D721Med (cell line): ENCODE data around the gene TMEM132A.

Source experiments
- DNase-seq: peaks from one replicate; pipeline ENCODE4 v3.0.0; 2011; ENCODE audit warnings: low spot score; ENCODE audit not compliant: insufficient read length
- FAIRE-seq: peaks from 2 replicates; lab custom pipeline; 2011; peaks lifted over from hg19 to GRCh38; lab: Jason Lieb, UNC
- CTCF ChIP-seq: IDR thresholded peaks from 2 replicates; pipeline ENCODE4 v1.5.1; 2012; ENCODE audit warnings: mild to moderate bottlenecking, control low read depth; ENCODE audit not compliant: insufficient read depth; ENCODE audit errors: missing control alignments

Gene TMEM132A

GRCh38 chr11:60928563-60929001 is 4.3 kb downstream of the TMEM132A start:
- no peak for FAIRE-seq
- no peak for TF ChIP-seq CTCF
- no peak for DNase-seq

- FAIRE-seq (no peak), DNase-seq (no peak)
- no peak for TF ChIP-seq CTCF
Observed at GRCh38 chr11:60929764-60930163, 5.5 kb downstream of the TMEM132A start.

GRCh38 chr11:60930394-60930793 is 6.1 kb downstream of the TMEM132A start:
- DNase-seq (no peak), FAIRE-seq (no peak)
- TF ChIP-seq CTCF = no peak

- FAIRE-seq = no peak
- no peak for DNase-seq
- TF ChIP-seq CTCF = no peak
Observed at GRCh38 chr11:60931917-60932316, 7.7 kb downstream of the TMEM132A start.

DNA sequence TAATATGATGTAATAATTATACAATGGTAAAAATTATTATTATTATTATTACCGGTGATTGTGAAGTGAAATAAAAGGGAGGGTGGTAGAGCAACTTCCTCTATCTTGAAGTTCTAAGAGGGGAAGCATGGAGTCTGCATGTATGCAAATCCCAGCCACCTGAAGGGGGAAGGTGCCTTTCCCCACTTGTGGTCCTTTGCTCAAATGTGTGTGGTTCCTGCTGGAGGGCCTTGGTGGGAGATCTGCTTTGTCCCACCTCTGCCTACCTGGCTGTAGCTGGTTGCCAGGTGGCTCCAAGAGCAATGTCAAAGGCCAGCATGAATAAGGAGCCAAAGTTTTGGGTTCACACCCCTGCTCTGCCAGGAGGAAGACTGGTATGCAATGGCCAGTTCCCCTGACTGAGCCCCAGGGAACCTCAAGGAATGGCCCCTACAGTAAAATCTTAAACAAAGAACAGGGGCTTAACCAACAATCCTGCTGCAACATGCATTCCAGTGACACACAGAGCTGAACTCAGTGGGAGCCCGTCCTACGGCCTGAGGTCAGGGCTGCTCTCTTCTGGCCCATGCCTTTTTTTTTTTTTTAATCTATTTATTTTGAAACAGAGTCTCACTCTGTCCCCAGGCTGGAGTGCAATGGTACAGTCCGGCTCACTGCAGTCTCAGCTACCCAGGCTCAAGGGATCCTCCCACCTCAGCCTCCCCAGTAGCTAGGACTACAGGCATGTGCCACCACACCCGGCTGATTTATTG is 8.5 kb downstream of the TMEM132A start:
- TF ChIP-seq CTCF = no peak
- FAIRE-seq (no peak), DNase-seq (no peak)

DNA sequence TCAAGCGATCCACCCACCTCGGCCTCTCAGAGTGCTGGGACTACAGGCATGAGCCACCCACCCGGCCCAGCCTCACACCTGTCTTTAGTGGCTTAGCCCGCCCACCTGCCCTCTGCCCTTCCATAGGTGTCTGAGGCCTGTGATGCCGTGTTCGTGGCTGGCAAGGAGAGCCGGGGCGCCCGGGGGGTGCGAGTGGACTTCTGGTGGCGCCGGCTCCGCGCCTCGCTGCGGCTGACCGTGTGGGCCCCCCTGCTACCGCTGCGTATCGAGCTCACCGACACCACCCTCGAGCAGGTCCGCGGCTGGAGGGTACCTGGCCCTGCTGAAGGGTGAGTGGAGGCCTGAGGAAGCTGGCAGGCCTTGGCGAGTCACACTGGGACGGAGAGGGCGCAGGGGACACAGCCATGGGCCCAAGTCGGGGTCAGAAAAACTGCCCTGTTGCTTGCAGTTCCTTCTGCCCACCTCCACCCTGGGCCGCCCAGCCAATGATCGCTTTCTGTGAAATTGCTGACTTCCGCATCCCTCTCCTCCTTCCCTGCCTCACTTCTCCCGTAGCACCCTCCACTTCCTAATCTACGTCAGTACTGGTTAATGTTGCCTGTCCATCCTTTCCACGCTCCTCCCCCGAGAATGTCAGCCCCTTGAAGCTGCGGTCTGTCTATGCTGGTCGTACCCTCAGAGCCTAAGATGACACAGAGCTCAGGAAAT is 9.3 kb downstream of the TMEM132A start:
- no peak for FAIRE-seq
- DNase-seq = no peak
- no peak for TF ChIP-seq CTCF
